ENCODE measurements around the gene PIAS1.
"Not testable (repeated sequence)": the region's sequence is repeated elsewhere in the genome, so short reads cannot be mapped to it uniquely, and the experiment has no call there.

The PIAS1 gene

GRCh38 chr15:68053701-68054627 lies at the start of gene PIAS1:
Gene PIAS1, plus strand, starts transcription at chr15:68054315. Its CDS starts 12 bp downstream, at chr15:68054327.
- DNase-seq = peak; percentile 98

- not testable (repeated sequence) for DNase-seq
These were observed 46.5 kb upstream of the PIAS1 start for GRCh38 chr15:68007642-68008041.

- no peak for DNase-seq
These were observed 43.6 kb upstream of the PIAS1 start for GRCh38 chr15:68010361-68011153.

GRCh38 chr15:68012911-68013310 lies 41.2 kb upstream of the PIAS1 start:
- DNase-seq = no peak

GRCh38 chr15:68014219-68014618 lies 39.9 kb upstream of the PIAS1 start:
- DNase-seq = no peak

GRCh38 chr15:68015244-68015643 lies 38.9 kb upstream of the PIAS1 start:
- DNase-seq = no peak

- no peak for DNase-seq
These were observed 36.9 kb upstream of the PIAS1 start for GRCh38 chr15:68017201-68017600.

GRCh38 chr15:68018797-68019444 lies 35.2 kb upstream of the PIAS1 start:
- no peak for DNase-seq

GRCh38 chr15:68019814-68020525 lies 34.1 kb upstream of the PIAS1 start:
- DNase-seq = no peak

- no peak for DNase-seq
These were observed 33.4 kb upstream of the PIAS1 start for GRCh38 chr15:68020685-68021084.

- no peak for DNase-seq
These were observed 32.1 kb upstream of the PIAS1 start for GRCh38 chr15:68022061-68022460.

GRCh38 chr15:68023307-68024101 lies 30.6 kb upstream of the PIAS1 start:
- no peak for DNase-seq

GRCh38 chr15:68025835-68026424 lies 28.2 kb upstream of the PIAS1 start:
- DNase-seq = no peak

GRCh38 chr15:68027388-68027787 lies 26.7 kb upstream of the PIAS1 start:
- DNase-seq = peak; percentile 27

- DNase-seq = no peak
These were observed 25.8 kb upstream of the PIAS1 start for GRCh38 chr15:68028137-68028887.

- no peak for DNase-seq
These were observed 25.3 kb upstream of the PIAS1 start for GRCh38 chr15:68028888-68029207.

GRCh38 chr15:68029959-68030358 lies 24.2 kb upstream of the PIAS1 start:
- no peak for DNase-seq

- DNase-seq = peak; percentile 15
These were observed 22.7 kb upstream of the PIAS1 start for GRCh38 chr15:68031404-68031803.

GRCh38 chr15:68032672-68033071 lies 21.4 kb upstream of the PIAS1 start:
- peak; percentile 36 for DNase-seq

- no peak for DNase-seq
These were observed 20.0 kb upstream of the PIAS1 start for GRCh38 chr15:68034081-68034480.
